Duodenal mucosa (tissue), 2 donors: ENCODE data around the gene SUPV3L1.
"Not testable (repeated sequence)": the region's sequence is repeated elsewhere in the genome, so short reads cannot be mapped to it uniquely, and the experiment has no call there.

ENCODE experiments used
- H3K27ac ChIP-seq: one replicate; pipeline ENCODE4 v1.7.0; 2013; ENCODE audit warnings: low read depth, low read length
- H3K27me3 ChIP-seq, 2 donors: one replicate each; pipeline ENCODE4 v1.7.0; 2013; ENCODE audit warnings: low read length in 2 of 2, control low read depth in 1 of 2; ENCODE audit not compliant: insufficient read depth in 2 of 2, control insufficient read depth in 1 of 2
- H3K36me3 ChIP-seq, 2 donors: one replicate each; pipeline ENCODE4 v1.7.0; 2013; ENCODE audit warnings: low read length in 2 of 2, control low read depth in 1 of 2; ENCODE audit not compliant: insufficient read depth in 2 of 2, control insufficient read depth in 1 of 2
- H3K4me1 ChIP-seq, 2 donors: one replicate each; pipeline ENCODE4 v1.7.0; 2013; ENCODE audit warnings: low read length in 2 of 2, control low read depth in 1 of 2; ENCODE audit not compliant: insufficient read depth in 2 of 2, control insufficient read depth in 1 of 2
- H3K4me3 ChIP-seq, 2 donors: one replicate each; pipeline ENCODE4 v1.7.0; 2013; ENCODE audit warnings: low read length in 2 of 2, low read depth in 1 of 2
- H3K9ac ChIP-seq, 2 donors: one replicate each; pipeline ENCODE4 v1.7.0; 2013; ENCODE audit warnings: low read length in 2 of 2, low read depth in 1 of 2
- H3K9me3 ChIP-seq, 2 donors: one replicate each; pipeline ENCODE4 v1.7.0; 2013; ENCODE audit warnings: low read length in 2 of 2, control low read depth in 1 of 2; ENCODE audit not compliant: control insufficient read depth in 1 of 2

Gene SUPV3L1

DNA sequence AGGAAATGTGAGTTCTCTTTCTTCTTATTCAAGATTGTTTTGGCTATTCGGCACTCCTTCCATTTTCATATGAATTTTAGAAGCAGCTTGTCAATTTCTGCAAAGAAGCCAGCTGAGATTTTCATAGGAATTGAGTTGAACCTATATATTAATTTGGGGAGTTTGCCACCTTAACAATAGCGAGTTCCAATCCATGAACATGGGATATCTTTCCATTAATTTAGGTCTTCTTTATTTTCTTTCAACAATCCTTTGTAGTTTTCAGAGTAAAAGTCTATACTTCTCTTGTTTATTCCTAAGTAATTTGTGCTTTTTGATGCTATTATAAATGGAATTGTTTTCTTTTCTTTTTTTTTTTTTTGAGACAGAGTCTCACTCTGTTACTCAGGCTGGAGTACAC, 71.4 kb downstream of the SUPV3L1 start:
- H3K9me3 ChIP-seq, H3K27me3 ChIP-seq, H3K9ac ChIP-seq, H3K4me1 ChIP-seq, H3K27ac ChIP-seq, H3K4me3 ChIP-seq: not testable (repeated sequence)
- peaks cover 8 to 57% of the 10 kb centered on the region in 2 donors for H3K36me3 ChIP-seq

GRCh38 chr10:69253171-69253570, 73.1 kb downstream of the SUPV3L1 start:
- no peaks in the 10 kb centered on the region for H3K27me3 ChIP-seq
- H3K9ac ChIP-seq, result no peak overlapping the region
- H3K27ac ChIP-seq, result no peak overlapping the region
- H3K36me3 ChIP-seq, result peaks cover 14 to 55% of the 10 kb centered on the region in 2 donors
- H3K9me3 ChIP-seq, result no peaks in the 10 kb centered on the region
- H3K4me3 ChIP-seq, result no peak overlapping the region
- H3K4me1 ChIP-seq, result no peaks in the 10 kb centered on the region

GRCh38 chr10:69254877-69255276, 74.8 kb downstream of the SUPV3L1 start:
- Histone ChIP-seq H3K4me3 (no peak overlapping the region), H3K4me1 (no peaks in the 10 kb centered on the region), H3K27ac (no peak overlapping the region), H3K36me3 (peaks cover 18 to 56% of the 10 kb centered on the region in 2 donors), H3K27me3 (no peaks in the 10 kb centered on the region), H3K9ac (no peak overlapping the region), H3K9me3 (no peaks in the 10 kb centered on the region)
